ENCODE measurements around the gene ADCY1. TPM values are rescaled to one million over a fixed set of nuclear protein-coding genes. Genes with fewer than 3 reads are reported as not detected.

Gene ADCY1
- total RNA-seq, 1 experiment from 2014 or later = 0.71 TPM

- intact Hi-C loops (cut with micrococcal nuclease; ENCODE audit: unreplicated experiment) = no loop called here
- no peak for DNase-seq (ENCODE audit: low spot score)
- H3K36me3 ChIP-seq (ENCODE audit: insufficient read depth, low read length, poor library complexity, severe bottlenecking) = no peaks in the 10 kb centered on the region
- no TSS peak for BruUV-seq (replicated peaks)
- ChIA-PET POLR2A (ENCODE audit: low non-redundant PET) (no interaction called here), CTCF (no interaction called here)
- H3K27me3 ChIP-seq (replicated peaks; ENCODE audit: insufficient read depth, low read depth, low read length, poor library complexity) = no peaks in the 10 kb centered on the region
- no peak overlapping the region for H3K27ac ChIP-seq (ENCODE audit: low read depth, low read length, poor library complexity, severe bottlenecking)
- no peaks in the 10 kb centered on the region for H3K4me1 ChIP-seq (ENCODE audit: insufficient read depth, low read length, poor library complexity, severe bottlenecking)
- H3K4me3 ChIP-seq (ENCODE audit: low read depth, low read length, poor library complexity, severe bottlenecking) = no peak overlapping the region
- no peak for TF ChIP-seq EZH2 (IDR thresholded peaks at IDR 0.05; ENCODE audit: borderline replicate concordance, low read depth, low read length, poor library complexity, severe bottlenecking)
- no peaks in the 10 kb centered on the region for H3K9me3 ChIP-seq (ENCODE audit: low read depth, low read length, poor library complexity, severe bottlenecking)
Measured at GRCh38 chr7:45606931-45607330, 32.8 kb downstream of the ADCY1 start.

GRCh38 chr7:45609180-45609579, 35.0 kb downstream of the ADCY1 start:
- Histone ChIP-seq H3K4me3 (ENCODE audit: low read depth, low read length, poor library complexity, severe bottlenecking) (no peak overlapping the region), H3K9me3 (ENCODE audit: low read depth, low read length, poor library complexity, severe bottlenecking) (no peaks in the 10 kb centered on the region), H3K36me3 (ENCODE audit: insufficient read depth, low read length, poor library complexity, severe bottlenecking) (no peaks in the 10 kb centered on the region), H3K27ac (ENCODE audit: low read depth, low read length, poor library complexity, severe bottlenecking) (no peak overlapping the region), H3K4me1 (ENCODE audit: insufficient read depth, low read length, poor library complexity, severe bottlenecking) (no peaks in the 10 kb centered on the region), H3K27me3 (replicated peaks; ENCODE audit: insufficient read depth, low read depth, low read length, poor library complexity) (no peaks in the 10 kb centered on the region)
- no peak for DNase-seq (ENCODE audit: low spot score)
- TF ChIP-seq, protein P1, sequence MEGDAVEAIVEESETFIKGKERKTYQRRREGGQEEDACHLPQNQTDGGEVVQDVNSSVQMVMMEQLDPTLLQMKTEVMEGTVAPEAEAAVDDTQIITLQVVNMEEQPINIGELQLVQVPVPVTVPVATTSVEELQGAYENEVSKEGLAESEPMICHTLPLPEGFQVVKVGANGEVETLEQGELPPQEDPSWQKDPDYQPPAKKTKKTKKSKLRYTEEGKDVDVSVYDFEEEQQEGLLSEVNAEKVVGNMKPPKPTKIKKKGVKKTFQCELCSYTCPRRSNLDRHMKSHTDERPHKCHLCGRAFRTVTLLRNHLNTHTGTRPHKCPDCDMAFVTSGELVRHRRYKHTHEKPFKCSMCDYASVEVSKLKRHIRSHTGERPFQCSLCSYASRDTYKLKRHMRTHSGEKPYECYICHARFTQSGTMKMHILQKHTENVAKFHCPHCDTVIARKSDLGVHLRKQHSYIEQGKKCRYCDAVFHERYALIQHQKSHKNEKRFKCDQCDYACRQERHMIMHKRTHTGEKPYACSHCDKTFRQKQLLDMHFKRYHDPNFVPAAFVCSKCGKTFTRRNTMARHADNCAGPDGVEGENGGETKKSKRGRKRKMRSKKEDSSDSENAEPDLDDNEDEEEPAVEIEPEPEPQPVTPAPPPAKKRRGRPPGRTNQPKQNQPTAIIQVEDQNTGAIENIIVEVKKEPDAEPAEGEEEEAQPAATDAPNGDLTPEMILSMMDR (conservative IDR thresholded peaks at IDR 0.05; ENCODE audit: low read depth, low read length) = no peak
- TF ChIP-seq EZH2 (IDR thresholded peaks at IDR 0.05; ENCODE audit: borderline replicate concordance, low read depth, low read length, poor library complexity, severe bottlenecking) = no peak
- POLR2A ChIA-PET (ENCODE audit: low non-redundant PET) = no interaction called here
- intact Hi-C loops (cut with micrococcal nuclease; ENCODE audit: unreplicated experiment) = no loop called here
- BruUV-seq (replicated peaks) = no TSS peak
- CTCF ChIA-PET = no interaction called here

DNA sequence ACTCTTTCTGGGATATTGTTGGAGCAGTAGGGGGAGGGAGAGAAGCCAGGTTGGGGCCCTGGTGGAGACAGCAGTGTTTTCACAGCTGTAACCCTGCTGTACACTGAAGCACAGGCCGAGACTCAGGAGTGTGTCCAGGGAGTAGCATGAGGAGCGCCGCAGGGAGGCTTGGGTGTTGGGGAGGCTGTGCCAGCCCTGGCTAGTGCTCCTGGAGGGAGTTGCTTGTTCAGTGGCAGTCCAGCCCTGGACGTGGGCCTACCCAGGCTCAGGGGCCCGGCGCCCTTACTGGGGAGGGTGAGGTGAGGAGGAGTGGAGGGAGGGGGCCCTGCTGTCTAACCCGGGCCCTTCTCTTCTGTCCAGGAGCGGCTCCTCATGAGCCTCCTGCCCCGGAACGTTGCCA, 35.9 kb downstream of the ADCY1 start:
- Histone ChIP-seq H3K27me3 (replicated peaks; ENCODE audit: insufficient read depth, low read depth, low read length, poor library complexity) (no peaks in the 10 kb centered on the region), H3K4me1 (ENCODE audit: insufficient read depth, low read length, poor library complexity, severe bottlenecking) (no peaks in the 10 kb centered on the region), H3K9me3 (ENCODE audit: low read depth, low read length, poor library complexity, severe bottlenecking) (no peaks in the 10 kb centered on the region), H3K4me3 (ENCODE audit: low read depth, low read length, poor library complexity, severe bottlenecking) (no peak overlapping the region), H3K36me3 (ENCODE audit: insufficient read depth, low read length, poor library complexity, severe bottlenecking) (no peaks in the 10 kb centered on the region), H3K27ac (ENCODE audit: low read depth, low read length, poor library complexity, severe bottlenecking) (no peak overlapping the region)
- intact Hi-C loops (cut with micrococcal nuclease; ENCODE audit: unreplicated experiment) = no loop called here
- CTCF ChIA-PET = no interaction called here
- DNase-seq (ENCODE audit: low spot score) = no peak
- TF ChIP-seq, protein P1 (conservative IDR thresholded peaks at IDR 0.05; ENCODE audit: low read depth, low read length) = no peak
- TF ChIP-seq EZH2 (IDR thresholded peaks at IDR 0.05; ENCODE audit: borderline replicate concordance, low read depth, low read length, poor library complexity, severe bottlenecking) = no peak
- POLR2A ChIA-PET (ENCODE audit: low non-redundant PET) = no interaction called here
- BruUV-seq (replicated peaks) = no TSS peak

GRCh38 chr7:45610660-45611299, 36.6 kb downstream of the ADCY1 start:
- Histone ChIP-seq H3K9me3 (ENCODE audit: low read depth, low read length, poor library complexity, severe bottlenecking) (peaks cover under 1% of the 10 kb centered on the region), H3K27me3 (replicated peaks; ENCODE audit: insufficient read depth, low read depth, low read length, poor library complexity) (no peaks in the 10 kb centered on the region), H3K36me3 (ENCODE audit: insufficient read depth, low read length, poor library complexity, severe bottlenecking) (no peaks in the 10 kb centered on the region), H3K4me1 (ENCODE audit: insufficient read depth, low read length, poor library complexity, severe bottlenecking) (no peaks in the 10 kb centered on the region), H3K4me3 (ENCODE audit: low read depth, low read length, poor library complexity, severe bottlenecking) (no peak overlapping the region), H3K27ac (ENCODE audit: low read depth, low read length, poor library complexity, severe bottlenecking) (no peak overlapping the region)
- ChIA-PET POLR2A (ENCODE audit: low non-redundant PET) (no interaction called here), CTCF (no interaction called here)
- no peak for DNase-seq (ENCODE audit: low spot score)
- no TSS peak for BruUV-seq (replicated peaks)
- TF ChIP-seq EZH2 (IDR thresholded peaks at IDR 0.05; ENCODE audit: borderline replicate concordance, low read depth, low read length, poor library complexity, severe bottlenecking) = no peak
- TF ChIP-seq, protein P1 (conservative IDR thresholded peaks at IDR 0.05; ENCODE audit: low read depth, low read length) = no peak
- intact Hi-C loops (cut with micrococcal nuclease; ENCODE audit: unreplicated experiment) = no loop called here

Data from A673 (cell line).